HepG2 (cell line): ENCODE measurements around the gene ALDH16A1. TPM values are rescaled to one million over a fixed set of nuclear protein-coding genes. Genes with fewer than 3 reads are reported as not detected.

Experiments
- AGO1 ChIP-seq: fragments of 200-400 bp; formaldehyde crosslinking; IDR thresholded peaks from 2 replicates; pipeline ENCODE4 v1.6.1; 2017; ENCODE audit warnings: mild to moderate bottlenecking, low read depth, low read length, moderate library complexity; ENCODE audit not compliant: poor library complexity, severe bottlenecking
- CENPX ChIP-seq: sonication (generic); formaldehyde crosslinking; IDR thresholded peaks from 2 replicates; pipeline ENCODE4 v1.9.0; 2021; ENCODE audit warnings: mild to moderate bottlenecking, missing genetic modification reagents, moderate library complexity
- HES4 ChIP-seq: sonication (generic); formaldehyde crosslinking; IDR thresholded peaks from 2 replicates; pipeline ENCODE4 v1.9.0; 2021; ENCODE audit warnings: mild to moderate bottlenecking, missing genetic modification reagents, borderline replicate concordance
- IRF2 ChIP-seq: IDR thresholded peaks from 2 replicates; pipeline ENCODE4 v1.6.1; 2018; ENCODE audit warnings: missing genetic modification reagents, missing compliant biosample characterization
- KAT8 ChIP-seq: IDR thresholded peaks from 2 replicates; pipeline ENCODE4 v1.6.1; 2016; ENCODE audit warnings: missing genetic modification reagents, missing compliant biosample characterization
- MXI1 ChIP-seq: IDR thresholded peaks from 3 replicates; pipeline ENCODE4 v1.6.1; 2012; ENCODE audit warnings: low read depth, low read length, inconsistent platforms, borderline replicate concordance
- RARA ChIP-seq: IDR thresholded peaks from 2 replicates; pipeline ENCODE4 v1.6.1; 2016; ENCODE audit warnings: missing genetic modification reagents, missing compliant biosample characterization
- RBFOX2 ChIP-seq: fragments of 200-400 bp; formaldehyde crosslinking; IDR thresholded peaks from 2 replicates; pipeline ENCODE4 v1.6.1; 2017; ENCODE audit warnings: low read depth, mild to moderate bottlenecking, low read length
- SYNCRIP ChIP-seq: fragments of 200-400 bp; formaldehyde crosslinking; IDR thresholded peaks from 2 replicates; pipeline ENCODE4 v1.6.1; 2018; ENCODE audit warnings: mild to moderate bottlenecking, low read depth, low read length; ENCODE audit not compliant: insufficient read depth
- ZBTB7B ChIP-seq: sonication (generic); formaldehyde crosslinking; IDR thresholded peaks from 2 replicates; pipeline ENCODE4 v1.4.0; 2020; ENCODE audit warnings: missing genetic modification reagents
- ZFX ChIP-seq: sonication (generic); formaldehyde crosslinking; IDR thresholded peaks from 2 replicates; pipeline ENCODE4 v1.4.0; 2020; ENCODE audit warnings: mild to moderate bottlenecking, low read depth, missing genetic modification reagents, moderate library complexity
- ZKSCAN8 ChIP-seq: IDR thresholded peaks from 2 replicates; pipeline ENCODE4 v1.6.1; 2016; ENCODE audit warnings: borderline replicate concordance, missing genetic modification reagents, missing compliant biosample characterization
- ZNF274 ChIP-seq: sonication (generic); formaldehyde crosslinking; IDR thresholded peaks from 2 replicates; pipeline ENCODE4 v1.5.1; 2020; ENCODE audit warnings: mild to moderate bottlenecking, missing genetic modification reagents
- ZNF572 ChIP-seq: sonication (generic); formaldehyde crosslinking; IDR thresholded peaks from 2 replicates; pipeline ENCODE4 v1.5.1; 2020; ENCODE audit warnings: mild to moderate bottlenecking, missing genetic modification reagents
- ZSCAN29 ChIP-seq: sonication (generic); formaldehyde crosslinking; conservative IDR thresholded peaks from 2 replicates; pipeline ENCODE4 v1.4.0; 2020; ENCODE audit warnings: mild to moderate bottlenecking, missing genetic modification reagents
- polyA plus RNA-seq, 8 experiments: library from polyadenylated mRNA; depleted of rRNA in 3 of 8; stranded (reverse) in 7 of 8; unstranded in 1 of 8; fragments of >200 nt; fragmentation: Illumina TruSeq in 4 of 8; extraction: Trizol in 4 of 8; gene quantifications; 2 replicates each; pipeline versions ENCODE4 v1.2.1 to v1.2.3, GENCODE V29; 2011 to 2016; ENCODE audit warnings: low read depth in 4 of 8, missing spikeins in 1 of 8, mixed read lengths in 1 of 8; ENCODE audit not compliant: insufficient read depth in 1 of 8
- total RNA-seq, 5 experiments: library from RNA; depleted of rRNA; stranded (reverse); fragments of >200 nt; fragmentation: Illumina TruSeq; extraction: Trizol; gene quantifications; 2 replicates each; pipeline ENCODE4 v1.2.3, GENCODE V29; 2016; ENCODE audit warnings: low read depth in 1 of 5
- TF ChIP-seq, protein P1 (sequence below): sonication (generic); formaldehyde crosslinking; IDR thresholded peaks from 2 replicates; pipeline ENCODE4 v1.5.0; 2020; ENCODE audit warnings: mild to moderate bottlenecking, missing genetic modification reagents, moderate library complexity
- TF ChIP-seq, protein P2 (sequence below): IDR thresholded peaks from 2 replicates; pipeline ENCODE4 v1.6.1; 2016; ENCODE audit warnings: missing genetic modification reagents, missing compliant biosample characterization
- TF ChIP-seq, protein P3 (sequence below): sonication (generic); formaldehyde crosslinking; IDR thresholded peaks from 2 replicates; pipeline ENCODE4 v1.4.0; 2020; ENCODE audit warnings: missing genetic modification reagents
- TF ChIP-seq, protein P4 (sequence below): sonication (generic); formaldehyde crosslinking; IDR thresholded peaks from 2 replicates; pipeline ENCODE4 v1.4.0; 2020; ENCODE audit warnings: missing genetic modification reagents
- TF ChIP-seq, protein P5 (sequence below): sonication (generic); formaldehyde crosslinking; IDR thresholded peaks from 2 replicates; pipeline ENCODE4 v1.8.1; 2023; ENCODE audit warnings: mild to moderate bottlenecking, missing genetic modification reagents, borderline replicate concordance
- TF ChIP-seq, protein P6 (sequence below): sonication (generic); formaldehyde crosslinking; IDR thresholded peaks from 2 replicates; pipeline ENCODE4 v1.4.0; 2020; ENCODE audit warnings: low read depth, mild to moderate bottlenecking, missing genetic modification reagents

The ALDH16A1 gene
- total and polyA plus RNA-seq, 2 of the 13 experiments (the other 11 are each of a cell fraction or from before 2014, with no cell fraction given), result 8.4 to 34.9 TPM

DNA sequence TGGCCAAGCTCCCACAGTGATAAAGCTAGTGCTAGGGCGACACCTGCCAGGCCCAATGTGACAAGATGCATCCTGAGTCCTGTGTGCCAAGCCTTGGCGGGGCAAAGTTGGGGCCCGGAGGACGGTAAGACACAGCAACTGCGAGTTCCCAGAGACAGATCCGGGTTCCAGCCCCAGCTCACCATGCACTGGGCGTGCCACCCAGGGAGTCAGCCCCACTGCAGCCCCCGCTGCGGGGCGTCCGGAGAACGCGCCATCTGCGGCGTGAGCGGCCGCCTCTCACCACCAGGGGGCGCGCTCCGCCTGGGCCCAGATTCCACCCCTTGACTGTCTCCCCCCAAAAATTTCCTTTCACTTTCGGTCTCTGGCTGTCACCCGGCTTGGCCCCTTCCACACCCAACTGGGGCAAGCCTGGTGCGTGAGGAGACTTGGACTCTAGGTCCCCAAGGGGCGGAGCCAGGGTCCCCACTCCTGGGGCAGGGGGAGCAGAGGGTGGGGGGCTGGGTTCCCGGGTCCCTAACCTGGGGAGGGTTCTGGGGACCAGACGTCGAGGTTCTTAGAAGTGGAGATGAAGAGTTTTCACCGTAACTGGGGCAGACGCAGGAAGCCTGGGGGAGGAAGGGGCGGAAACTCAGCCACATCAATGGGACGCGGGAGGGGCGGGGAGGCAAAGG is 21.0 kb downstream of the ALDH16A1 start, which contains the start of gene FLT3LG (continued):
- TF ChIP-seq, protein P1, sequence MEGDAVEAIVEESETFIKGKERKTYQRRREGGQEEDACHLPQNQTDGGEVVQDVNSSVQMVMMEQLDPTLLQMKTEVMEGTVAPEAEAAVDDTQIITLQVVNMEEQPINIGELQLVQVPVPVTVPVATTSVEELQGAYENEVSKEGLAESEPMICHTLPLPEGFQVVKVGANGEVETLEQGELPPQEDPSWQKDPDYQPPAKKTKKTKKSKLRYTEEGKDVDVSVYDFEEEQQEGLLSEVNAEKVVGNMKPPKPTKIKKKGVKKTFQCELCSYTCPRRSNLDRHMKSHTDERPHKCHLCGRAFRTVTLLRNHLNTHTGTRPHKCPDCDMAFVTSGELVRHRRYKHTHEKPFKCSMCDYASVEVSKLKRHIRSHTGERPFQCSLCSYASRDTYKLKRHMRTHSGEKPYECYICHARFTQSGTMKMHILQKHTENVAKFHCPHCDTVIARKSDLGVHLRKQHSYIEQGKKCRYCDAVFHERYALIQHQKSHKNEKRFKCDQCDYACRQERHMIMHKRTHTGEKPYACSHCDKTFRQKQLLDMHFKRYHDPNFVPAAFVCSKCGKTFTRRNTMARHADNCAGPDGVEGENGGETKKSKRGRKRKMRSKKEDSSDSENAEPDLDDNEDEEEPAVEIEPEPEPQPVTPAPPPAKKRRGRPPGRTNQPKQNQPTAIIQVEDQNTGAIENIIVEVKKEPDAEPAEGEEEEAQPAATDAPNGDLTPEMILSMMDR, result peak; percentile 95
- no peak for TF ChIP-seq SYNCRIP
- TF ChIP-seq, protein P2, sequence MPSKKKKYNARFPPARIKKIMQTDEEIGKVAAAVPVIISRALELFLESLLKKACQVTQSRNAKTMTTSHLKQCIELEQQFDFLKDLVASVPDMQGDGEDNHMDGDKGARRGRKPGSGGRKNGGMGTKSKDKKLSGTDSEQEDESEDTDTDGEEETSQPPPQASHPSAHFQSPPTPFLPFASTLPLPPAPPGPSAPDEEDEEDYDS (CRISPR knock-in tag), result 0 out of 2 replicates have a peak, but pooled peaks have one; percentile 22
- TF ChIP-seq, protein P3, sequence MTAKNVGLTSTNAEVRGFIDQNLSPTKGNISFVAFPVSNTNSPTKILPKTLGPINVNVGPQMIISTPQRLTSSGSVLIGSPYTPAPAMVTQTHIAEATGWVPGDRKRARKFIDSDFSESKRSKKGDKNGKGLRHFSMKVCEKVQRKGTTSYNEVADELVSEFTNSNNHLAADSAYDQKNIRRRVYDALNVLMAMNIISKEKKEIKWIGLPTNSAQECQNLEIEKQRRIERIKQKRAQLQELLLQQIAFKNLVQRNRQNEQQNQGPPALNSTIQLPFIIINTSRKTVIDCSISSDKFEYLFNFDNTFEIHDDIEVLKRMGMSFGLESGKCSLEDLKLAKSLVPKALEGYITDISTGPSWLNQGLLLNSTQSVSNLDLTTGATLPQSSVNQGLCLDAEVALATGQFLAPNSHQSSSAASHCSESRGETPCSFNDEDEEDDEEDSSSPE (CRISPR knock-in tag), result peak; percentile 65; the same call in 1 of the 2 replicates
- TF ChIP-seq MXI1, result peak; percentile 59; the same call in 1 of the 3 replicates
- no peak for TF ChIP-seq ZKSCAN8 (CRISPR knock-in tag)
- TF ChIP-seq CENPX (CRISPR knock-in tag), result no peak
- TF ChIP-seq ZBTB7B, result peak; percentile 78
- TF ChIP-seq RBFOX2, result 0 out of 2 replicates have a peak, but pooled peaks have one; percentile 29
- no peak for TF ChIP-seq RARA (CRISPR knock-in tag)
- TF ChIP-seq ZNF572 (CRISPR knock-in tag), result peak; percentile 68; the same call in 1 of the 2 replicates
- TF ChIP-seq, protein P4, sequence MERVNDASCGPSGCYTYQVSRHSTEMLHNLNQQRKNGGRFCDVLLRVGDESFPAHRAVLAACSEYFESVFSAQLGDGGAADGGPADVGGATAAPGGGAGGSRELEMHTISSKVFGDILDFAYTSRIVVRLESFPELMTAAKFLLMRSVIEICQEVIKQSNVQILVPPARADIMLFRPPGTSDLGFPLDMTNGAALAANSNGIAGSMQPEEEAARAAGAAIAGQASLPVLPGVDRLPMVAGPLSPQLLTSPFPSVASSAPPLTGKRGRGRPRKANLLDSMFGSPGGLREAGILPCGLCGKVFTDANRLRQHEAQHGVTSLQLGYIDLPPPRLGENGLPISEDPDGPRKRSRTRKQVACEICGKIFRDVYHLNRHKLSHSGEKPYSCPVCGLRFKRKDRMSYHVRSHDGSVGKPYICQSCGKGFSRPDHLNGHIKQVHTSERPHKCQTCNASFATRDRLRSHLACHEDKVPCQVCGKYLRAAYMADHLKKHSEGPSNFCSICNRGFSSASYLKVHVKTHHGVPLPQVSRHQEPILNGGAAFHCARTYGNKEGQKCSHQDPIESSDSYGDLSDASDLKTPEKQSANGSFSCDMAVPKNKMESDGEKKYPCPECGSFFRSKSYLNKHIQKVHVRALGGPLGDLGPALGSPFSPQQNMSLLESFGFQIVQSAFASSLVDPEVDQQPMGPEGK (CRISPR knock-in tag), result peak; percentile 95
- TF ChIP-seq, protein P5, sequence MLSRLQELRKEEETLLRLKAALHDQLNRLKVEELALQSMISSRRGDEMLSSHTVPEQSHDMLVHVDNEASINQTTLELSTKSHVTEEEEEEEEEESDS, result no peak
- no peak for TF ChIP-seq AGO1
- no peak for TF ChIP-seq HES4
- TF ChIP-seq ZFX, result peak; percentile 65
- TF ChIP-seq, protein P6, sequence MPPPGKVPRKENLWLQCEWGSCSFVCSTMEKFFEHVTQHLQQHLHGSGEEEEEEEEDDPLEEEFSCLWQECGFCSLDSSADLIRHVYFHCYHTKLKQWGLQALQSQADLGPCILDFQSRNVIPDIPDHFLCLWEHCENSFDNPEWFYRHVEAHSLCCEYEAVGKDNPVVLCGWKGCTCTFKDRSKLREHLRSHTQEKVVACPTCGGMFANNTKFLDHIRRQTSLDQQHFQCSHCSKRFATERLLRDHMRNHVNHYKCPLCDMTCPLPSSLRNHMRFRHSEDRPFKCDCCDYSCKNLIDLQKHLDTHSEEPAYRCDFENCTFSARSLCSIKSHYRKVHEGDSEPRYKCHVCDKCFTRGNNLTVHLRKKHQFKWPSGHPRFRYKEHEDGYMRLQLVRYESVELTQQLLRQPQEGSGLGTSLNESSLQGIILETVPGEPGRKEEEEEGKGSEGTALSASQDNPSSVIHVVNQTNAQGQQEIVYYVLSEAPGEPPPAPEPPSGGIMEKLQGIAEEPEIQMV (CRISPR knock-in tag), result 0 out of 2 replicates have a peak, but pooled peaks have one; percentile 21
- peak; percentile 74 for TF ChIP-seq KAT8
- TF ChIP-seq ZNF274, result no peak
- TF ChIP-seq ZSCAN29, result 0 out of 2 replicates have a peak, but pooled peaks have one; percentile 59
- peak; percentile 100 for TF ChIP-seq IRF2
